Activated CD8-positive, alpha-beta memory T cell treated with anti-CD3 and anti-CD28 coated beads, Interleukin-2, amount 10 ng/mL, durations not matched to agents 7 days and 5 days (primary cell): Measurements from ENCODE around the gene ILK. TPM values are rescaled to one million over a fixed set of nuclear protein-coding genes. Genes with fewer than 3 reads are reported as not detected.
A peak's percentile ranks its signal among the peaks of the same experiment; 100 is the strongest.

Experiments
- ATAC-seq: fragments of 150-1000 bp; cut with Tn5 transposase; one replicate; pipeline ENCODE4 v1.10.0; 2021; ENCODE audit warnings: moderate library complexity
- CTCF ChIA-PET: fragments of 350-600 bp; sonication (Branson Sonifier 250); formaldehyde crosslinking; loops from one replicate; lab custom pipeline; 2021; ENCODE audit warnings: antibody characterized with exemption; lab: Charles Lee
- DNase-seq: peaks from one replicate; pipeline ENCODE4 v3.0.0-alpha.2; 2020
- H3K27ac Mint-ChIP-seq: one replicate; pipeline ENCODE4 v1.8.0; 2021; ENCODE audit warnings: mild to moderate bottlenecking, mixed read lengths
- H3K27me3 Mint-ChIP-seq: one replicate; pipeline ENCODE4 v1.8.0; 2021; ENCODE audit warnings: mixed read lengths
- H3K36me3 Mint-ChIP-seq: one replicate; pipeline ENCODE4 v1.8.0; 2021; ENCODE audit warnings: mild to moderate bottlenecking, mixed read lengths
- H3K4me1 Mint-ChIP-seq: one replicate; pipeline ENCODE4 v1.8.0; 2021; ENCODE audit warnings: mixed read lengths
- H3K4me3 Mint-ChIP-seq: one replicate; pipeline ENCODE4 v1.8.0; 2021; ENCODE audit warnings: mild to moderate bottlenecking, moderate library complexity, mixed read lengths
- H3K9me3 Mint-ChIP-seq: one replicate; pipeline ENCODE4 v1.8.0; 2022; ENCODE audit warnings: low read depth, mixed read lengths
- total RNA-seq, 2 experiments: library from RNA; stranded (reverse); gene quantifications; one replicate each; pipeline ENCODE4 v1.2.3, GENCODE V29; 2021

The ILK gene
- total RNA-seq: 100 to 1,000 TPM; 151 to 161 TPM

DNA sequence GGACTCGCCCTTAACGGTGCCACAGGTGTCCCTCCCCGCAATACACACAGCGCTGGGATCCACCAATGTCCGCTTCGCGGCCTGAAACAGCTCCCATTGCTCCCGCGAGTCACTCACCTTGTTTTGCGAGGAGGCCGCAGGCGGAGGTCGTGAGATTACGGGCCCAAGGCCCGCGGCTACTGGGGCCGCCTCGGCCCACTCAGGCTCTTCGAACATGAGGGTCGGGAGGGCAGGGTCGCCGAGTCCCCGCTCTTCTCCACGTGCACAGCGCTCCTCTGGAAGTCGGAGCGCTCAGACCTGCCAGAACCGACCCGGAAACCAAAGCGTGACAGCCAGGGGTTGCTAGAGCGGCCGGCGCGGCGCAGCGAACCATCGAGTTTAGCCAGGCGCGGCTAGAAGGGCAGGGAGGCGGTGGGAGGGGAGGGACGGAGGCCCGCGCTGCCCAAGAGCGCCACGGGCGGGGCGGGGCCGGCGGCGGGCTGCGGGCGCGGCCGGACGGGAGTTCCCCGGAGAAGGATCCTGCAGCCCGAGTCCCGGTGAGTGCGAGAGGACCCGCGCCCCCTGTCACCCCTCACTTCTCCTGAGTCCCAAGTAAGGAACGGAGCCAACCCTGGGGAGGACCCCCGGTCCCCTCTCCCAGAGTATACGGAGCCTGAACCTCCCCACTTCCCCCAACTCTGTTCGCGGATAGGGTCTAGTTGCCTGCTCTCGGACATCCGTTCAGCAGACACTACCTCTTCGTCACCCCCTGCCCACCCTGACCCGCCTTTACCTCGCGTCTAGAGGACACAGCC lies at the start of gene ILK, which contains the start of gene RRP8:
ILK (plus strand) TSS at position 488 of the 794 bp plus-strand sequence. CDS start 498 bp downstream, outside the sequence.
RRP8 (minus strand) TSS at position 330 of the 794 bp plus-strand sequence; CDS start at position 216, 114 bp downstream.
- peak; percentile 94 for DNase-seq
- peaks cover 30% of the 10 kb centered on the region for H3K4me1 Mint-ChIP-seq
- CTCF ChIA-PET: interaction anchor here (0.7 to 3.8 kb wide), 23 partner anchors 8 to 224 kb away, joined by 3 to 41 read pairs (median 5); partner anchors contain the start of genes MRPL17 and TPP1
- no peak within 1 kb of the TSS for H3K4me3 Mint-ChIP-seq
- ATAC-seq: peak; percentile 78
- no peak within 1 kb of the TSS for H3K27ac Mint-ChIP-seq
- H3K36me3 Mint-ChIP-seq: peaks cover 35% of the 10 kb centered on the region
- no peaks in the 10 kb centered on the region for H3K27me3 Mint-ChIP-seq
- no peaks in the 10 kb centered on the region for H3K9me3 Mint-ChIP-seq

DNA sequence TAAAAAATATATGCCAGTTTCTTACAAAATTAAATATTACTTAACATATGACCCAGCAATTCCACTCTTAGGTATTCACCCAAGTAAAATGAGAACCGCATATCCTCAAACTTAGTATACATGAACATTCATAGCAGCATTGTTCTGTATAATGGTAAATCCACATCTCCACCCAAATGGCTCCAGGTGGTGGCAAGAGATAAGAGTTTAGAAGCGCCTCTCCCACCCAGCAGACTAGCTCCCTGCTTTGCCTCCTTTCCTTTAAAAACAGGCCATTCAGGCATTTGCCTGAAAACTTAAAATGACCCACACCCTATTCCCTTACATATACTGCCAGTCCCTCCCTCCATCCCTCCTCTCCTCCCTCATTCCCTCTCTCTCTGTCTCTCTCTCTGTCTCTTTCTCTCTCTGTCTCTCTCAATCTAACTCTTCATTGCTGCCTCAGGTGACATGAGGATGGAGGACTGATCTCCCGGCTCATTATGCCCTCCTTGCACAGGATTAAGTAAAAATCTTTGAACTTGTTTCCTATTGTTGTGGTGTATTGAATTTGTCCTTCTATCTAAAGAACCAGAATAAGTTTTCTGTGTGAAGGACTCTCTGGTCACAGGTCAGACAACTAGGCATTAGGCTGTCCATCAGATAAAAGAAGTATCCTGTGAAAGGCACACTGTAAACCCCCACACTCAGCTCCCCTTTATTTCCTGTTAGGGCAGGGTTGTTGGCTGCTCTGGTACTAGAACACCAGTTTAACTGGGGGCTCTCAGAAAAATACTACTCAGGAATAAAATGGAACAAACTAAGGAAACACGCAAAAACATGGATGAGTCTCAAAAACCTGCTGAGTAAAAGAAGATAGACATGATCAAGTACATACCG lies 48.5 kb upstream of the ILK start:
- CTCF ChIA-PET: interaction anchor here (1.0 to 1.2 kb wide), 2 partner anchors 13 to 24 kb away, joined by 3 read pairs; no protein-coding TSS in a partner anchor
- Mint-ChIP-seq H3K9me3 (no peaks in the 10 kb centered on the region), H3K27ac (no peak overlapping the region)

DNA sequence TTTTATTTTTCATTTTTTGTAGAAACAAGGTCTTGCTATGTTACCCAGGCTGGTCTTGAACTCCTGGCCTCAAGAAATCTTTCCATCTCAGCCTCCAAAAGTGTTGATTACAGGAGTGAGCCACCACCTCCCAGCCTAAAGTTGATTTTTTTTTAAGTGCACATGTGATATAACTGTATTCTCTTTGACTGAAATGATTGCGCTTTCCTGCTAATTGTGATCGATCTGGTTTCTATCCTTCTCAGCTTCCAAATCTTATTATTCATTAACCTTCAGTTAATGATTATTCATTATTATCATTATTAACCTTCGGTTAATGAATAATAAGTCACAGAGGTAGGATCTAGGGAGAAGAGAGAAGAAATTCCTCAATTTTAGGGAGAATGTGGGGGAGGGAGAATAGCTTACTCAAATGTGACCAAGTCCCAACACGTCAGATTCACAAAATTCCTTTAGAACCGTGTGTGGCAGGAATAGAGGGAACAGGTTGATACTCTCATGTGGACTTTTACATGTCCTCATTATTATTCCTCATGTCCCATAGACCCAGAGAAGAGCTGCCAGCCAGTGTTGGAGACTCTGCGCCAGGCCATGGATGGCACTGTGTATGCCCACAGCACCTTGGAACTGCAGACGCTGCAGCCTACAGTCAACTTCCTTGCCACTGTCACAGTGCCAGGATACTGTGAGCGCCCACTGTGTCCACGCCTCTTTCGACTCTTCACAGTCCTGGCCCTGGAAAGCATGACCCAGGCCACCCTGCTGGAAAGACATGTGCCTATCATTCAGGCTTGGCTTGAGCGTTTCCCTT lies 47.2 kb upstream of the ILK start:
- no peak for ATAC-seq

More for the DNA sequence above, 48.5 kb upstream of the ILK start:
- DNase-seq: no peak
- no peaks in the 10 kb centered on the region for H3K4me1 Mint-ChIP-seq
- H3K36me3 Mint-ChIP-seq: no peaks in the 10 kb centered on the region
- ATAC-seq: no peak
- H3K27me3 Mint-ChIP-seq: no peaks in the 10 kb centered on the region
- no peak overlapping the region for H3K4me3 Mint-ChIP-seq

DNA sequence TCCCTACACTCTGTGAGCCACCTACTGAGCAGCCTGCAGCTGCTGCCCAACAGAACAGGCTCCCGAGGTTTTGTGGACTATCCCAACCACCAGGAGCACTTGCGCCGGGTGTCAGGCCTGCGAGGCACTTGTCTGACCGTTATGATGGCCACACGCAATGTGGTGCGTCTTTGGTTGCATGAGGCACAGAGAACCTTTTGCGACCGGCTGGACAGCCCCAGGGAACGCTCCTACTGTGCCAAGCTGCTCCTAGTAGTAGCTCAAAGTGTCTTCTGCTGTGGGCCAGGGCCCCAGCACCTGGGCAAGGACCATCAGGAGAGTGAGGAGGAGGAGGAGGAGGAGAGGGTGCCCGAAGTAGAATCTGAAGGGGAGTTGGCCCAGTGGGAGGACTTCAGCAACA lies 46.5 kb upstream of the ILK start:
- DNase-seq (no peak), ATAC-seq (no peak)
- no peak overlapping the region for H3K27ac Mint-ChIP-seq
- no peaks in the 10 kb centered on the region for H3K36me3 Mint-ChIP-seq
- CTCF ChIA-PET: no interaction called here
- H3K4me3 Mint-ChIP-seq: no peak overlapping the region
- H3K4me1 Mint-ChIP-seq: no peaks in the 10 kb centered on the region
- H3K27me3 Mint-ChIP-seq: no peaks in the 10 kb centered on the region
- H3K9me3 Mint-ChIP-seq: no peaks in the 10 kb centered on the region

More for the DNA sequence above, 47.2 kb upstream of the ILK start:
- no peak overlapping the region for H3K4me3 Mint-ChIP-seq
- H3K4me1 Mint-ChIP-seq: no peaks in the 10 kb centered on the region
- H3K36me3 Mint-ChIP-seq: no peaks in the 10 kb centered on the region
- CTCF ChIA-PET: interaction anchor here (1.0 to 1.2 kb wide), 2 partner anchors 15 to 25 kb away, joined by 3 read pairs; no protein-coding TSS in a partner anchor
- no peak overlapping the region for H3K27ac Mint-ChIP-seq
- no peak for DNase-seq
- H3K9me3 Mint-ChIP-seq: no peaks in the 10 kb centered on the region
- H3K27me3 Mint-ChIP-seq: no peaks in the 10 kb centered on the region

DNA sequence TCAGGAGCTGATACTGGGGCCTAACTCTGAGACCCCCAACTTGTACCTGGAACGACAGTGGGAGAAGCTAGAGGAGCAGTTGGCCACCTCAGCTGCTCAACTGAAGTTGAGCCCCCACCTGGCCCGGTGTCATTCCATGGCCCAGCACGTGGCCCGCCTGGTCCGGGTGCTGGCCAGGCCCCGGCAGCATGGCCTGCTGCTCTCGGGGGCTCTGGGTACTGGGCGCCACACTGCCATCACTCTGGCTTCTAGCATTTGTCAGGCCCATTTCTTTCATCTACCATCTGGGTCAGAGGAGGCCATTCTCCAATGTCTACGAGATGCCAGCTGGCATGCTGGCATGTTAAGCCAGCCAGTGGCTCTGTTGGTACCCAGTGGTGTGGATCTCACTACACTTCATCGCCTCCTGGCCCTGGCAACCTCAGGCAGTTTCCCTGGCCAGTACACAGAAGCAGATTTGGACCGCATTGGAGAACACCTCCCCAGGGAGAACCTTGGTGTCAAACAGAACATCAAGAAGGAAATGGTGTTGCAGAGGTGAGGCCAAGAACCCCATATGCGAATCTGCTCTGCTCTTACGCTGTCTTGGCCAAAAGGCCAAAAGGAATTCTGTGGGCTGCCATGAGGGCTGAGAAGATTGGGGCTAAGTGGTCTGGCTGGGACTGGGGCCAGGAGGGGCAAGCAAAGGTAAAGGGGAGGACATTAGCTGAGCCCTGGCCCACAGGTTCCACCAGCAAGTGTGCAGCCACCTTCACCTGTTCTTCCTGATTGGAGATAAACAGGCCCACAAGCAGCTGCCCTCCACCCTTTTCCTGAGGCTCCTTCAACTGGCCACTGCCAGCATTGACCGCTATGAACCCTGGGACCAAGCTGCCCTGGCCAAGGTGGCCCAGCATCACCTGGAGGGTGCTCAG lies 45.6 kb upstream of the ILK start:
- CTCF ChIA-PET: no interaction called here
- no peaks in the 10 kb centered on the region for H3K27me3 Mint-ChIP-seq
- DNase-seq: no peak

DNA sequence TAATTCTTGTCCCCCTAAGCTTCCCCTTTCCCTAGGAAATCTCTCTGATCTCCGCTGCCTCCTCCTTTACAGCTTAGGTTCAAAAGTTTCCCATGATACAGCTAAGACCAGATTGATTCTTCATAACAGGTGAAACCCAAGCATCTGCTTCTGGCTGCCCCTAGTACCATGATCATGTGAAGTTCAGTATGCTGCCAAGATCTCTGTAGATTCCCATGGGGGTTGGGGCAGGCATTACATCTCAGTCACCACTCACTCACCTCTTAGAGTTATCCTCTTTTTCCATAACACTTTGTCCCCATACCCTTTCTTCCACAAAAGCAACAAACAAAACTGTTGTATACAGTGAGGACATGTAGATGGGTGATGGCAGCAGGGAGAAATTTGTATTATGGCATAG lies 44.2 kb upstream of the ILK start:
- CTCF ChIA-PET: interaction anchor here (1.5 kb wide), 1 partner anchor 45 kb away, joined by 3 read pairs; no protein-coding TSS in a partner anchor
- ATAC-seq: no peak
- H3K27me3 Mint-ChIP-seq: no peaks in the 10 kb centered on the region
- no peak for DNase-seq
- H3K36me3 Mint-ChIP-seq: no peaks in the 10 kb centered on the region
- H3K27ac Mint-ChIP-seq: no peak overlapping the region
- no peak overlapping the region for H3K4me3 Mint-ChIP-seq
- no peaks in the 10 kb centered on the region for H3K4me1 Mint-ChIP-seq
- H3K9me3 Mint-ChIP-seq: no peaks in the 10 kb centered on the region

More for the DNA sequence above, 45.6 kb upstream of the ILK start:
- Mint-ChIP-seq H3K36me3 (no peaks in the 10 kb centered on the region), H3K4me3 (no peak overlapping the region), H3K4me1 (no peaks in the 10 kb centered on the region), H3K27ac (no peak overlapping the region), H3K9me3 (no peaks in the 10 kb centered on the region)
- no peak for ATAC-seq

DNA sequence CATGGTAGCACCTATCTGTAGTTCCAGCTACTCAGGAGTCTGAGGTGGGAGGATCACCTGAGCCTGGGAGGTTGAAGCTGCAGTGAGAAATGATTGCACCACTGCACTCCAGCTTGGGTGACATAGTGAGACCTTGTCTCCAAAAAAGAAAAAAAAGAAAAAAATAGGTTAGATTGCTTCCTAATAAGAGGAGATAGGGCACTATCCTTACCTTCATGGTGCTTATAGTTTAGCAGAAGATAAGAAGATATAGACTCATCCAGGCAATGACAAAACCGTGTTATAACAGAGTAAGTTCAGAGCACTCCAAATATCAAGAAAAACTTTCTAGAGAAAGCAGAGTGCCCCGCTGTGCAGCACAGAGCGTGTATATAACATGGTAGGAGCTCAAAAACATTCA lies 42.3 kb upstream of the ILK start:
- no peak overlapping the region for H3K4me3 Mint-ChIP-seq

DNA sequence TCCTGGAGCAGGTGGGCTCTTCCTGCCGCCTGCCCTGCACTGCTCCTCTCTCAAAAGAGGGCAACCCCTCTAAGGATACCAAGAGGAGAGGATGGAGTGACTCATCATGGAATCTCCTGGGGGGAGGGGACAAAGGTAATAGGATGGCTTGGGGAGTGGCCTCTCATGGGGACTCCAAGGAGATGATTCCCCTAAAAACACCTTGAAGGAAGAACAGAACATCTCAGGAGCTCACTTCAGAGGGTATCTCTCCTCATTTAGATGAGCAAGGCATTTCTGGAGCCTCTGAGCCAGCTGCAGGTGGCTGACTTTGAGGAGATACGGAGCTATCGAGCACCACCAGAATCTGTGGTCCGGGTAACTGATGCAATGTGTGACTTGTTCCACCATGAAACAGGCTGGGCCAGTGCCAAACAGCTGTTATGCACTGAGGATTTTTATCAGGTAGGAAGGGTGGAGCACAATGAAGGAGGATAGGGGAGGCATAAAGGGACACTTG lies 40.4 kb upstream of the ILK start:
- Mint-ChIP-seq H3K36me3 (no peaks in the 10 kb centered on the region), H3K4me1 (no peaks in the 10 kb centered on the region), H3K27ac (no peak overlapping the region), H3K4me3 (no peak overlapping the region), H3K27me3 (no peaks in the 10 kb centered on the region), H3K9me3 (no peaks in the 10 kb centered on the region)
- ATAC-seq (no peak), DNase-seq (no peak)
- CTCF ChIA-PET: interaction anchor here (1.2 to 3.1 kb wide), 2 partner anchors 14 to 32 kb away, joined by 3 to 10 read pairs; no protein-coding TSS in a partner anchor

More for the DNA sequence above, 42.3 kb upstream of the ILK start:
- Mint-ChIP-seq H3K27me3 (no peaks in the 10 kb centered on the region), H3K36me3 (no peaks in the 10 kb centered on the region), H3K9me3 (no peaks in the 10 kb centered on the region), H3K27ac (no peak overlapping the region), H3K4me1 (no peaks in the 10 kb centered on the region)
- no peak for DNase-seq
- no peak for ATAC-seq
- CTCF ChIA-PET: interaction anchor here (1.2 to 3.1 kb wide), 2 partner anchors 13 to 30 kb away, joined by 3 to 10 read pairs; no protein-coding TSS in a partner anchor

DNA sequence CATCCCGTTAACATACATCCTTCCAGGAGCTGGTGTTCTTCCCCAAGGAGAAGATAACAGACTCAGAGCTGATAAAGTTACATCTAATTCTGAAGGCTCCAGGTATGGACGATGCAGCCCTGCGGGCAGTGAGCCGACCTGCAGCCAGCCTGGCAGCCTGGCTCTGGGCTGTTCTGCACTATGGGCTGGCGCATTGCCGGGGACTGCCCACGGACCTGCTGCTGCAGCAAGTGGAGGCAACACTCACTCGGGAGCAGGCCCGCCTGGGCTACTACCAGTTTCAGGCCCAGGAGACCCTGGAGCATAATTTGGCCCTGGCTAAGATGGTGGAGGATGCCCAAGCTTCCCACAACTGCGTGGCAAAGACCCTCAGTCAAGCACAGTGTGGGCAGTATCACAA lies 39.9 kb upstream of the ILK start:
- Mint-ChIP-seq H3K4me3 (no peak overlapping the region), H3K9me3 (no peaks in the 10 kb centered on the region), H3K27ac (no peak overlapping the region), H3K4me1 (no peaks in the 10 kb centered on the region), H3K36me3 (no peaks in the 10 kb centered on the region), H3K27me3 (no peaks in the 10 kb centered on the region)
- ATAC-seq (no peak), DNase-seq (no peak)
- CTCF ChIA-PET: interaction anchor here (1.2 kb wide), 1 partner anchor 15 kb away, joined by 3 read pairs; no protein-coding TSS in a partner anchor

DNA sequence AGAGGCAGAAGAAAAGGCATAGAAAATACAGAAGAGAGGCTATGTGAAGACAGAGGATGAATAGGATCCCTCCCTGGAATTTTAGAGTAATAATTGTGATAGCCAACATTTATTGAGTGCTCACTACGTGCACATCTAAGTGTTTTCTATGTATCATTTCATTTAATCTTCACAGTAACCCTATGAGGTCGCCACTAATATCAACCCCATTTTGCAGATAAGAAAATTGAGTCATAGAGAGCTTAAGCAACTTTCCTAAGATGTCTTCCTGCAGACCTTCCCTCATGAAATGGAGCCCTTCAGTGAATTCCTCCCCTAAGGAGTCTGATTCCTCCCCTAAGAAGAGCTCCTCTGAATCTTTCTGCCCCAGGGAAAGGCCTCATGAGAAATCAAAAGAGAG lies 38.2 kb upstream of the ILK start:
- Mint-ChIP-seq H3K9me3 (no peaks in the 10 kb centered on the region), H3K27me3 (no peaks in the 10 kb centered on the region), H3K27ac (no peak overlapping the region), H3K4me3 (no peak overlapping the region), H3K36me3 (no peaks in the 10 kb centered on the region), H3K4me1 (no peaks in the 10 kb centered on the region)
- ATAC-seq: no peak
- CTCF ChIA-PET: no interaction called here
- DNase-seq: no peak

DNA sequence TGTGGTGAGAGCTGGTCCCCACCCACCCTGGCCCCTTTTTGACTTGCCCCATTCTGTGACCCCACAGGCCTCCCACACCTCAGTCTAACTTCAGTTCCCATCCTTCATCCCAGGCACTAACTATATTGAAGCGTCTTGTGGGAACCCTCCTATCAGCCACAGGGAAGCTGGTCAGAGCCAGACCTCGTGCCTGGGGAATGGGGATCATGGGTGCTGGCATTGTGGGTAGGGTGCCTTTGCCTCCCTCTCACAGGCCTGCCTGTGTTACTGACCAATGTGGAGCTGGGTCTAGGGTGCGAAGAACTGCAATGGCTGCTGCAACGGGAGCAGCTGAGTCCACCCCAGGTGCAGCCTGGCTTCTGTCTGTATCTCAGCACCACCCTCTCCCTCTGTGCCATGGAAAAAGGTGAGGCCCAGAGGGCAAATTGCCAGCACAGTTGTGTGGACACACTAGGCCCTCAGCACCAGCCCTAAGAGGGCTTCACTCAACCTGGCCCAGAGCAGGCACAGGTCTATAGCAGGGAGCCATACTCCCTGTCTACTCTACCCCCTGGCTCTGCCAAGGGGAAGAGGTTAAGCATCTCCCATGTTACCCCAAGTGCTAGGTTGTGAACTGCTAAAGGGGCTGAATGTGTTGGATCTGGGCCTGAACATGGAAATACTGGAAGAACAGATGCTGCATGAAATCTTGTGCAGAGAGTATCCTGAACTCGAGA lies 37.4 kb upstream of the ILK start:
- Mint-ChIP-seq H3K36me3 (no peaks in the 10 kb centered on the region), H3K4me3 (no peak overlapping the region), H3K4me1 (no peaks in the 10 kb centered on the region), H3K27ac (no peak overlapping the region), H3K9me3 (no peaks in the 10 kb centered on the region), H3K27me3 (no peaks in the 10 kb centered on the region)
- CTCF ChIA-PET: no interaction called here
- DNase-seq (no peak), ATAC-seq (no peak)
